GM10248 (cell line): Measurements from ENCODE around the gene WFDC2.

ENCODE experiments used
- CTCF ChIA-PET: fragments of 300-600 bp; sonication (Branson Sonifier 250); formaldehyde crosslinking; extraction: SDS; loops from one replicate; lab custom pipeline; 2021; ENCODE audit warnings: antibody characterized with exemption; lab: Yijun Ruan, JAX
- POLR2A ChIA-PET: fragments of 350-650 bp; sonication (Branson Sonifier 250); formaldehyde crosslinking; extraction: SDS; loops from one replicate; lab custom pipeline; 2020; ENCODE audit warnings: antibody characterized with exemption; lab: Yijun Ruan, JAX
- DNase-seq: peaks from one replicate; pipeline ENCODE4 v3.0.0; 2012; ENCODE audit errors: extremely low spot score
- TF ChIP-seq, protein P1 (sequence below): IDR thresholded peaks from 2 replicates; pipeline ENCODE4 v1.5.1; 2012; ENCODE audit warnings: mild to moderate bottlenecking, low read depth; ENCODE audit errors: extremely low read depth, missing control alignments, control extremely low read depth

WFDC2 gene

DNA sequence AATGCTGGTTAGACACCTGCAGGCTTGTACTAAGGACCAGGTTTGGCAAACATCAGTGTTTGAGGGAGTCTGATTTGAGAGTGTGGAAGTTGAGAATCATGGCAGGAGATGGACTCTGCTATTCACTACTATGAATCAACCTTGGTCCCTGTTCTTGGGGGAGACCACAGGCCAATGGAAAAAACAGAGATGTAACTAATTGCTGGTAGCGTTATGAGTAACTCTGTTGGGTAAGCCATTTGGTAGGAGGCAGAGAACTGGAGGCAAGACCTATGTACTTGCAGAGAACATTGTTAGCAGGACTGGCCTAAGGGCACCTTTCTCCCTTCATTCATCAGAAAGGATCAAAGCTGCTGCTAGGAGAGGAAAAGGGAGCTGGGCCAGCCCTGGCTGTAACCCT is 8.3 kb upstream of the WFDC2 start:
- CTCF ChIA-PET, result interaction anchor here (0.9 to 7.7 kb wide), 6 partner anchors 7 to 309 kb away, joined by 3 to 58 read pairs (median 6); no protein-coding TSS in a partner anchor
- POLR2A ChIA-PET, result no interaction called here
- no peak for DNase-seq
- TF ChIP-seq, protein P1, sequence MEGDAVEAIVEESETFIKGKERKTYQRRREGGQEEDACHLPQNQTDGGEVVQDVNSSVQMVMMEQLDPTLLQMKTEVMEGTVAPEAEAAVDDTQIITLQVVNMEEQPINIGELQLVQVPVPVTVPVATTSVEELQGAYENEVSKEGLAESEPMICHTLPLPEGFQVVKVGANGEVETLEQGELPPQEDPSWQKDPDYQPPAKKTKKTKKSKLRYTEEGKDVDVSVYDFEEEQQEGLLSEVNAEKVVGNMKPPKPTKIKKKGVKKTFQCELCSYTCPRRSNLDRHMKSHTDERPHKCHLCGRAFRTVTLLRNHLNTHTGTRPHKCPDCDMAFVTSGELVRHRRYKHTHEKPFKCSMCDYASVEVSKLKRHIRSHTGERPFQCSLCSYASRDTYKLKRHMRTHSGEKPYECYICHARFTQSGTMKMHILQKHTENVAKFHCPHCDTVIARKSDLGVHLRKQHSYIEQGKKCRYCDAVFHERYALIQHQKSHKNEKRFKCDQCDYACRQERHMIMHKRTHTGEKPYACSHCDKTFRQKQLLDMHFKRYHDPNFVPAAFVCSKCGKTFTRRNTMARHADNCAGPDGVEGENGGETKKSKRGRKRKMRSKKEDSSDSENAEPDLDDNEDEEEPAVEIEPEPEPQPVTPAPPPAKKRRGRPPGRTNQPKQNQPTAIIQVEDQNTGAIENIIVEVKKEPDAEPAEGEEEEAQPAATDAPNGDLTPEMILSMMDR, result no peak

DNA sequence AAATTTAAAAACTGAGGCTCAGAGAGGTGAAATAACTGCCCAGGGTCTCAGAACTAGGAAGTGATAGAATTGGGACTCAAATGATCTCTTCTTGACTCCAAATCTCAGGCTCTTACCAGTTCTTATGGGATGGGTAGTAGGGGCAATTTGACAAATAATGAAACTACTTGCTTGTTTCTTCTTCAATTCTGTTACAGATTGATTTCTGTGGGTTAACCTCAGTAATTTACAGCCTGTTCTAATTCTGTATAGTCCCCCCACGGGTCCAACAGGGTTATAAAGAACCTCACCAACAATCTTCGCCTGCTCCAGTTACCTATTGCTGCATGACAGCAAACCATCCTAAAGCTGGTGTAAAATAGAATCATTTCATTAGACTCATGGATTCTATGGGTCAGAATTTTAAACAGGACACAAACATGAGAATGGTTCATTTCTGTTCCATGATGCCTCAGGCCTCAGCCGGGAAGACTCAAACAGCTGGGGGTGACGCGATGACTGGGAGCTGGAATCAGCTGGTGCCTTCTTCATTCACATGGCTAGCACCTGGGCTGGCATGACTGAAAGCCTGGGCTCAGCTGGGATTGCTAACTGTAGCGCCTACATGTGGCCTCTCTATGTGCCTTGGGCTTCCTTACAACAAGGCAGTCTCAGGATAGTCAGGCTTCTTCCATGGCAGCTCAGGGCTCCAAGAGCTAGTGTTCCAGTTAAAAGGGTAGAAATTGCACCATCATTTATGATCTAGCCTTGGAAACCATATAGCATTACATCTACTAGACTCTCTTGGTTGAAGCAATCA is 6.6 kb upstream of the WFDC2 start:
- POLR2A ChIA-PET, result no interaction called here
- CTCF ChIA-PET, result interaction anchor here (1.1 to 7.7 kb wide), 6 partner anchors 9 to 308 kb away, joined by 3 to 58 read pairs (median 9); no protein-coding TSS in a partner anchor
- DNase-seq, result no peak
- TF ChIP-seq, protein P1, result no peak

DNA sequence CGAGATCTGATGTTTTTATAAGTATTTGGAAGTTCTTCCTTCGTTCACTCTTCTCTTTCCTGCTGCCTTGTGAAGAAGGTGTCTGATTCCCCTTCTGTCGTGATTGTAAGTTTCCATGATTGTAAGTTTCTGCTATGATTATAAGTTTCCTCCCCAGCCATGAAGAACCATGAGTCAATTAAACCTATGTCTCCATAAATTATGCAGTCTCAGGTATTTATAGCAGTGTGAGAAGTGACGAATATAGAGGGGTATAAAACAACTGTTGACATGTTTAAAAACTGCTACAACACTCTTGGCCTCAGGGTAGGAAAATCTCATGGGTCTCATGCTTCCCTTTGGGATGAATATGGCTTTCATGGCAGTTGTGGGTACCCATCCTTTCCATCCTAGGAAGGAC is 5.8 kb upstream of the WFDC2 start:
- TF ChIP-seq, protein P1, result no peak
- POLR2A ChIA-PET, result no interaction called here
- no peak for DNase-seq
- CTCF ChIA-PET, result interaction anchor here (1.7 to 7.7 kb wide), 4 partner anchors 10 to 307 kb away, joined by 9 to 58 read pairs (median 22); no protein-coding TSS in a partner anchor

DNA sequence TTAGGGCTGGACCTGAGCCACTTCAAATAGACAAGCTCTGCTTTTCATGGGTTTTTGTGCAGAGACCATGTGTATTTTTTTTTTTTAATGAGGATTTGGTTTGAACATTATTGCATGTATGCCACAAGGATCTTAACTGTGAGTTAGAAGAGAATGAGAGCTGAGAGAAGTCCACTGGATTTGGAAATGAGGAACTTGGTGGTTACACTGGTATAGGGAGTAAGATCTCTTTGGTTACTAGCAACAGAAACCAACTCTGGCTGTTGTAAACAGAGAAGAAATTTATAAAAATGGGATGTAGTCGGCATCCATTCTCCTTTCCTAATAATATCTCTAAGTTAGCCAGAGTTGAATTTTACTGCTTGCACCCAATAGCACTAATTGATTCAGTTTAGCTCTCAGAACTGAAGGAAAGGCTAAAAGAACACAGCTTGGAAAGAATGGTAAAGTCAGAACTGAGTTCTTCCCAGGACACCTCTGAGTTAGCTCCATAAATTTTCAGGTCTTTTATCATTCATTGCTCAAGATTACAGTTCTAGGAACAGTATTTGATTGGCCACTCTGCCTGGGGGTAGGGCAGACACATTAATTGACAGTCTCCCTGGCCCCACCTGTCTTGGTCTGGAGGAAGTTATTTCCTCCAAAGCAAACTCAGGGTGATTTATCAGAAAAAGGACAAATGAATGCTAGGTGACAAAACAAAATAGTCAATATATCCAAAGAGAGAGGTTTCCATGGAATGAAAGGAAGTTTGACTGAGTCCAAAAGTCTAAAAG is 3.9 kb upstream of the WFDC2 start:
- TF ChIP-seq, protein P1, result no peak
- ChIA-PET POLR2A (interaction anchor here (0.5 kb wide), 1 partner anchor 346 kb away, joined by 3 read pairs; no protein-coding TSS in a partner anchor), CTCF (interaction anchor here (0.8 to 7.7 kb wide), 10 partner anchors 12 to 305 kb away, joined by 3 to 58 read pairs (median 4); partner anchors contain the start of gene SYS1)
- no peak for DNase-seq

DNA sequence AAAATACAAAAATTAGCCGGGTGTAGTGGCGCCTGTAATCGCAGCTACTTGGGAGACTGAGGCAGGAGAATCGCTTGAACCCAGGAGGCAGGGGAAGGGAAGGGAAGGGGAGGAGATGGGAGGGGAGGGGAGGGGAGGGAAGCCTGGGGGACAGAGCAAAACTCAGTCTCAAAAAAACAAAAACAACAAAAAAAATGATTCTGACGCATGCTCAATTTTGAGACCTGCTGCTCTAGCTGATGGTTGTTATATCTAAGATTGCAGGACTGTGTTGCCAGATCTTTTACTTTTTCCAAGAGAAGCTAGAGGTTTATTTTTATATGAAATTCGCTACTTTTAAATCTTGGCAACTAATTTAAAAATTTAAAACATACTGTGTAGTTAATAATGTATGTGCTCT is 2.4 kb upstream of the WFDC2 start:
- POLR2A ChIA-PET, result no interaction called here
- no peak for DNase-seq
- CTCF ChIA-PET, result interaction anchor here (1.0 to 7.7 kb wide), 4 partner anchors 13 to 304 kb away, joined by 4 to 58 read pairs (median 16); no protein-coding TSS in a partner anchor
- TF ChIP-seq, protein P1, result no peak

DNA sequence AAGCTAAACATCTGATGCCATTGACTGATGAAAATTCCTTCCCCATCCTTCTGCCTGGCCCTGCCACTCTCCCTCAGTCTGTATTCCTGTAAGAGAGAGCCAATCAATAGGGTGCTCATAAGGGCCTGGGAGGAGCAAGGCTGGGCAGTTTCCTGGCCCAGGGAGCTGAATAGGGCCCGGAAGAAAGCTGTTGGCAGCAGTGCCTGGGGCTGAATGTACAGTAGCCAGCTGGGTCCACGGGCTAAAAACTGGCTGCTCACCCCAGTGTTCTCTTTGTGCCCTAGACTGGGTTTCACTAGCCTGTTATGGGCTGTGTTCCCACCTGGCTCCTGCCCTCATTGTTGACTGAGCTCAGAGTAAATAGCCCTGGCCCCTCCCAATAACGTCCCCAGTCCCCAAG is 1.7 kb upstream of the WFDC2 start:
- ChIA-PET CTCF (interaction anchor here (1.0 to 7.7 kb wide), 6 partner anchors 14 to 303 kb away, joined by 3 to 58 read pairs (median 5); no protein-coding TSS in a partner anchor), POLR2A (no interaction called here)
- TF ChIP-seq, protein P1, result no peak
- DNase-seq, result no peak
